ENCODE data around the gene GIMAP8.

Gene GIMAP8

DNA sequence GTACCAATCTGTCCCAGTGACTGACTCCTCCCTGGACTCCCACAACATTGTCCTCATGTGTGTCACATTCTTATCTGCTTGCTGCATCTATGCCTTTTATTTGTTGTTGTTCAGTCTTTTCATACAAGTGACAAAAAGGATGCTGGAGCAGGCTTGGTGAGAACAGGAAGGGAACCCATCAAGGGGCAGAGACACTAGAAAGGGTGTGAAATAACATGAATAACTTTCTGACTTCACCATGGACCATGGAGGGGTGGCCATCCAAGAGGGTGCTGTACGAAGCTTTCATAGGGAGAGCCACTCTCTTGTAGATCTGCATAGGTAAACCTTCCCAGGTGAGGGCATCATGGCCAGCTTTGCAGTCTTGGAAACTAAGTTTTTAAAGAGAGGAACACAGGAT lies 14.5 kb downstream of the GIMAP8 start:
- Histone ChIP-seq H3K4me3 (ENCODE audit: control insufficient read depth in 1 of 7, extremely low read depth in 1 of 7, insufficient read depth in 4 of 7, low read depth in 2 of 7, low read length in 6 of 7) (no peak overlapping the region), H3K4me1 (ENCODE audit: control extremely low read depth in 1 of 4, control insufficient read depth in 4 of 4, insufficient read depth in 4 of 4, low read length in 3 of 4) (no peaks in the 10 kb centered on the region), H3K27me3 (replicated peaks in 2 of 5; ENCODE audit: control insufficient read depth in 4 of 5, insufficient read depth in 5 of 5, low read length in 4 of 5) (no peaks in the 10 kb centered on the region), H3K27ac (ENCODE audit: insufficient read depth in 1 of 2, low read depth in 1 of 2, low read length in 2 of 2, poor library complexity in 1 of 2, severe bottlenecking in 2 of 2) (no peak overlapping the region), H3K9me3 (ENCODE audit: control extremely low read depth in 1 of 5, control insufficient read depth in 4 of 5, insufficient read depth in 2 of 5, low read depth in 1 of 5, low read length in 4 of 5) (peaks cover 0 to 44% (median 15%) of the 10 kb centered on the region in 5 experiments), H3K36me3 (ENCODE audit: control insufficient read depth in 4 of 4, insufficient read depth in 4 of 4, low read length in 3 of 4) (peaks cover 0 to 38% (median 5%) of the 10 kb centered on the region in 4 experiments)
- ChIA-PET POLR2A (no interaction called here), CTCF (interaction anchor here (1.0 to 2.2 kb wide), 4 partner anchors 9 to 235 kb away, joined by 3 to 6 read pairs (median 4); no protein-coding TSS in a partner anchor)
- DNase-seq = no peak
- WGBS (ENCODE audit: insufficient coverage) = 100% methylated on average over 1 of the region's 1 CpG

DNA sequence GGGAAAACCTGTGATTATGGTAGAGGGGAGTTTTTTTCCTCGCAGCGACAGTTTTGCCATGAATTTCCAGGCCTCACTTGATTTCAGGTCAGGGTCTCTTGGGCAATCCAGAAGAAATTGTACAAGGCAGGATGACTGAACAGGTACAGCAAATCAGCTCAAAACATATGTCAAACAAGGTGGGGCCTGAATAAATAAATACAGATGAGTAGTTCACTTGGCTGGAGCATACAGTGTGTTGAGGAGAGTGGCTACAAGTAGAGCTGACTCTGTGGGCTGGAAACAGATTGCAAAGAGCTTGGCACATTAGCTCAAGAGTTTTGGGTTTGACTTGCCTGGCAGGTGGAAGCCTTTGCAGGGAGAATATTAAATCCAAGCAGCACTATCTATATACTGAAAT lies 15.0 kb downstream of the GIMAP8 start:
- no peak overlapping the region for H3K4me3 ChIP-seq (ENCODE audit: control insufficient read depth in 1 of 7, extremely low read depth in 1 of 7, insufficient read depth in 4 of 7, low read depth in 2 of 7, low read length in 6 of 7)
- DNase-seq = no peak
- CTCF ChIA-PET = interaction anchor here (1.0 to 2.2 kb wide), 4 partner anchors 9 to 235 kb away, joined by 3 to 6 read pairs (median 4); no protein-coding TSS in a partner anchor
- no peaks in the 10 kb centered on the region for H3K4me1 ChIP-seq (ENCODE audit: control extremely low read depth in 1 of 4, control insufficient read depth in 4 of 4, insufficient read depth in 4 of 4, low read length in 3 of 4)
- peaks cover 0 to 39% (median 12%) of the 10 kb centered on the region in 5 experiments for H3K9me3 ChIP-seq (ENCODE audit: control extremely low read depth in 1 of 5, control insufficient read depth in 4 of 5, insufficient read depth in 2 of 5, low read depth in 1 of 5, low read length in 4 of 5)
- no peak overlapping the region for H3K27ac ChIP-seq (ENCODE audit: insufficient read depth in 1 of 2, low read depth in 1 of 2, low read length in 2 of 2, poor library complexity in 1 of 2, severe bottlenecking in 2 of 2)
- POLR2A ChIA-PET = no interaction called here
- peaks cover 0 to 36% (median 5%) of the 10 kb centered on the region in 4 experiments for H3K36me3 ChIP-seq (ENCODE audit: control insufficient read depth in 4 of 4, insufficient read depth in 4 of 4, low read length in 3 of 4)
- 100% methylated on average over 2 of the region's 2 CpGs for WGBS (ENCODE audit: insufficient coverage)
- no peaks in the 10 kb centered on the region for H3K27me3 ChIP-seq (replicated peaks in 2 of 5; ENCODE audit: control insufficient read depth in 4 of 5, insufficient read depth in 5 of 5, low read length in 4 of 5)

DNA sequence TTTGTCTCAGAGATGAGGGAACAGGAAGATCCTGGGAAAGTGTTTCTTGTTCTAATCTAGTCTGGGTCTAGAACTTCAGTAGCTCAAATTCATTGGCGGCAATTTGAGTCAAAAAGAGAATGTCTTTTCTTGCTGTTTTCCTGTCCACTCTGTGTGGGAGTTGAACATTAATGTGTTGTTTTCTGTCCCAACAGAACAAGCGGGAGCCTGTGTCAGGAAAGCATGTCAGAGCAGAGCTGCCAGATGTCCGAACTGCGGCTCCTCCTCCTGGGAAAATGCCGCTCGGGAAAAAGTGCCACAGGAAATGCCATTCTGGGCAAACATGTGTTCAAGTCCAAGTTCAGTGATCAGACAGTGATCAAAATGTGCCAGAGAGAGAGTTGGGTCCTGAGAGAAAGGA lies 16.0 kb downstream of the GIMAP8 start:
- Histone ChIP-seq H3K27me3 (replicated peaks in 2 of 5; ENCODE audit: control insufficient read depth in 4 of 5, insufficient read depth in 5 of 5, low read length in 4 of 5) (no peaks in the 10 kb centered on the region), H3K27ac (ENCODE audit: insufficient read depth in 1 of 2, low read depth in 1 of 2, low read length in 2 of 2, poor library complexity in 1 of 2, severe bottlenecking in 2 of 2) (no peak overlapping the region), H3K9me3 (ENCODE audit: control extremely low read depth in 1 of 5, control insufficient read depth in 4 of 5, insufficient read depth in 2 of 5, low read depth in 1 of 5, low read length in 4 of 5) (peaks cover 0 to 28% (median 9%) of the 10 kb centered on the region in 5 experiments), H3K4me1 (ENCODE audit: control extremely low read depth in 1 of 4, control insufficient read depth in 4 of 4, insufficient read depth in 4 of 4, low read length in 3 of 4) (no peaks in the 10 kb centered on the region), H3K4me3 (ENCODE audit: control insufficient read depth in 1 of 7, extremely low read depth in 1 of 7, insufficient read depth in 4 of 7, low read depth in 2 of 7, low read length in 6 of 7) (no peak overlapping the region), H3K36me3 (ENCODE audit: control insufficient read depth in 4 of 4, insufficient read depth in 4 of 4, low read length in 3 of 4) (peaks cover 0 to 34% (median 7%) of the 10 kb centered on the region in 4 experiments)
- POLR2A ChIA-PET = interaction anchor here (0.7 kb wide), 1 partner anchor 37 kb away, joined by 4 read pairs; no protein-coding TSS in a partner anchor
- CTCF ChIA-PET = interaction anchor here (0.7 to 2.2 kb wide), 3 partner anchors 9 to 676 kb away, joined by 3 to 6 read pairs (median 4); no protein-coding TSS in a partner anchor
- 96% methylated on average over 6 of the region's 6 CpGs for WGBS (ENCODE audit: insufficient coverage)
- DNase-seq = no peak

DNA sequence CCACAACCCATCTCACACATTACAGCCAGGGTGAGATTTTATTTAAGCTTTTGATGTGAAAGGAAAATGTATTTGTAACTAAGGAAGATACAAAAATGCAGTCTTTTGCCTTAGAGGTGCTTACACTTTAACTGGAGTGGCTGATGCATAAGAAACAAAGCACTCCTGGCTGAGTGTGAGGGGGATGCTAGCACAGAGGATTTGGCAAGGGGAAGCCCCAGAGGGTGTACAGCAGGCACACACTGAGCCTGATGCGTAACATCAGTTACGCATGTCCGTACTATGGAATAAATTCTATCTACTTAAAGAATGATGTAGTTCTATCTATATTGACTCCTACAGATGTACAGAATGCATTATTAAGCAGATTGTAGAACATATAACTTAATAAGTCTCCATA lies 17.8 kb downstream of the GIMAP8 start:
- Histone ChIP-seq H3K36me3 (ENCODE audit: control insufficient read depth in 4 of 4, insufficient read depth in 4 of 4, low read length in 3 of 4) (peaks cover 4 to 45% (median 9%) of the 10 kb centered on the region in 4 experiments), H3K4me1 (ENCODE audit: control extremely low read depth in 1 of 4, control insufficient read depth in 4 of 4, insufficient read depth in 4 of 4, low read length in 3 of 4) (no peaks in the 10 kb centered on the region), H3K4me3 (ENCODE audit: control insufficient read depth in 1 of 7, extremely low read depth in 1 of 7, insufficient read depth in 4 of 7, low read depth in 2 of 7, low read length in 6 of 7) (no peak overlapping the region), H3K27ac (ENCODE audit: insufficient read depth in 1 of 2, low read depth in 1 of 2, low read length in 2 of 2, poor library complexity in 1 of 2, severe bottlenecking in 2 of 2) (no peak overlapping the region), H3K27me3 (replicated peaks in 2 of 5; ENCODE audit: control insufficient read depth in 4 of 5, insufficient read depth in 5 of 5, low read length in 4 of 5) (no peaks in the 10 kb centered on the region), H3K9me3 (ENCODE audit: control extremely low read depth in 1 of 5, control insufficient read depth in 4 of 5, insufficient read depth in 2 of 5, low read depth in 1 of 5, low read length in 4 of 5) (peaks cover 0 to 12% (median 8%) of the 10 kb centered on the region in 5 experiments)
- CTCF ChIA-PET = no interaction called here
- POLR2A ChIA-PET = no interaction called here
- no CpG with 5 or more reads among the region's 3 CpGs for WGBS (ENCODE audit: insufficient coverage)
- no peak for DNase-seq

DNA sequence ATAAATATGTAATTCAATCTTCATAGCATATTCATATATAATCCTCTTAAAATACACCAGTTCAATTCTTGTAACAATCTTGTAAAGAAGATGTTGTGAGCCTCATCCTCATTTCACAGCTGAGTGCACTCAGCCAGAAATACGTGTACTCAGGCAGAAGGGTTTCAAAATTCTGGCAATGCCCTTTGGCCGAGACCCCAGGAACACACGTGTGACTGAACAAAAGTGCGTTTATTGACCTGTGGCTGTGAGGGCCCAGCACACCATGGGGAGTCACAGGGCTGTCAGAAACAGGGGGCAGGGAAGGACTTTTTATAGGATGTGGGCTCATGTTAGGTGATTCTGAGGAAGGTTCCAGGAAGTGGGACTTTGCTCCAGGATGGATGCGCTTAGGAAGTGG lies 21.5 kb downstream of the GIMAP8 start:
- Histone ChIP-seq H3K27me3 (replicated peaks in 2 of 5; ENCODE audit: control insufficient read depth in 4 of 5, insufficient read depth in 5 of 5, low read length in 4 of 5) (no peaks in the 10 kb centered on the region), H3K27ac (ENCODE audit: insufficient read depth in 1 of 2, low read depth in 1 of 2, low read length in 2 of 2, poor library complexity in 1 of 2, severe bottlenecking in 2 of 2) (no peak overlapping the region), H3K36me3 (ENCODE audit: control insufficient read depth in 4 of 4, insufficient read depth in 4 of 4, low read length in 3 of 4) (peaks cover 4 to 39% (median 9%) of the 10 kb centered on the region in 4 experiments), H3K4me3 (ENCODE audit: control insufficient read depth in 1 of 7, extremely low read depth in 1 of 7, insufficient read depth in 4 of 7, low read depth in 2 of 7, low read length in 6 of 7) (no peak overlapping the region), H3K9me3 (ENCODE audit: control extremely low read depth in 1 of 5, control insufficient read depth in 4 of 5, insufficient read depth in 2 of 5, low read depth in 1 of 5, low read length in 4 of 5) (no peaks in the 10 kb centered on the region), H3K4me1 (ENCODE audit: control extremely low read depth in 1 of 4, control insufficient read depth in 4 of 4, insufficient read depth in 4 of 4, low read length in 3 of 4) (no peaks in the 10 kb centered on the region)
- WGBS (ENCODE audit: insufficient coverage) = 100% methylated on average over 5 of the region's 5 CpGs
- no peak for DNase-seq
- ChIA-PET CTCF (interaction anchor here (0.8 kb wide), 1 partner anchor 9 kb away, joined by 3 read pairs; no protein-coding TSS in a partner anchor), POLR2A (interaction anchor here (0.7 kb wide), 1 partner anchor 251 kb away, joined by 4 read pairs; no protein-coding TSS in a partner anchor)

DNA sequence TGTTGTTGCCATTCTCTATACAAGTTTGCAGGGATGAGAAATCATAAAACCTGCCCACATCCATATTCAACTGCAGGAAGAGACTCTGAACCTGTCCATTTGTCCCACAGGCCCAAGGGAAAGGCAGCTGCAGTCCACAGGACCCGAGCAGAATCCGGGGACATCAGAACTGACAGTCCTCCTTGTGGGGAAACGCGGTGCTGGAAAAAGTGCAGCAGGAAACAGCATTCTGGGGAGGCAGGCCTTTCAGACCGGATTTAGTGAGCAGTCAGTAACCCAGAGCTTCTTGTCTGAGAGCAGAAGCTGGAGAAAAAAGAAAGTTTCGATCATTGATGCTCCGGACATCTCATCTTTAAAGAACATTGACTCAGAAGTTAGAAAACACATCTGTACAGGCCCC lies 23.5 kb downstream of the GIMAP8 start:
- Histone ChIP-seq H3K9me3 (ENCODE audit: control extremely low read depth in 1 of 5, control insufficient read depth in 4 of 5, insufficient read depth in 2 of 5, low read depth in 1 of 5, low read length in 4 of 5) (no peaks in the 10 kb centered on the region), H3K27ac (ENCODE audit: insufficient read depth in 1 of 2, low read depth in 1 of 2, low read length in 2 of 2, poor library complexity in 1 of 2, severe bottlenecking in 2 of 2) (no peak overlapping the region), H3K27me3 (replicated peaks in 2 of 5; ENCODE audit: control insufficient read depth in 4 of 5, insufficient read depth in 5 of 5, low read length in 4 of 5) (no peaks in the 10 kb centered on the region), H3K36me3 (ENCODE audit: control insufficient read depth in 4 of 4, insufficient read depth in 4 of 4, low read length in 3 of 4) (peaks cover 4 to 34% (median 9%) of the 10 kb centered on the region in 4 experiments), H3K4me1 (ENCODE audit: control extremely low read depth in 1 of 4, control insufficient read depth in 4 of 4, insufficient read depth in 4 of 4, low read length in 3 of 4) (no peaks in the 10 kb centered on the region), H3K4me3 (ENCODE audit: control insufficient read depth in 1 of 7, extremely low read depth in 1 of 7, insufficient read depth in 4 of 7, low read depth in 2 of 7, low read length in 6 of 7) (no peak overlapping the region)
- ChIA-PET CTCF (interaction anchor here (1.1 kb wide), 1 partner anchor 9 kb away, joined by 3 read pairs; no protein-coding TSS in a partner anchor), POLR2A (no interaction called here)
- DNase-seq = no peak
- WGBS (ENCODE audit: insufficient coverage) = 95% methylated on average over 6 of the region's 7 CpGs

DNA sequence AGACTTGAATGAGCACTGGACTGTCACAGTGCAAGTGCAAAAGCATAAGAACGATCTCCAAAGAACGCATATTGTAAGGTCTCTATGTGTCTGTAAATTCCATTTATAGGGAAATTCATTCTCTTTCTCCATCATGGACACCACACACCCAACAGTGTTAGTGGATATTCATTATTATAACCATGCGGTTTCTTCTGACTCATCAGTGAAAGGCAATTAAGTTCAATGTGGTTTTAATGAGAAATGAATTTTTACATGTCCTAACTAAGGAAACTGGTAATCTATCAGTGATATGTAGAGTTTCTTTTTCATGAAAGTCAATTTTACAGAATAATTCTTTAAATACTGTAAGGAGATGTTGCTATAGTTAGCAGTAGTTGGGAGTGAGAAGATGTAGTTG lies 25.9 kb downstream of the GIMAP8 start:
- Histone ChIP-seq H3K9me3 (ENCODE audit: control extremely low read depth in 1 of 5, control insufficient read depth in 4 of 5, insufficient read depth in 2 of 5, low read depth in 1 of 5, low read length in 4 of 5) (no peaks in the 10 kb centered on the region), H3K36me3 (ENCODE audit: control insufficient read depth in 4 of 4, insufficient read depth in 4 of 4, low read length in 3 of 4) (peaks cover 3 to 29% (median 7%) of the 10 kb centered on the region in 4 experiments), H3K4me3 (ENCODE audit: control insufficient read depth in 1 of 7, extremely low read depth in 1 of 7, insufficient read depth in 4 of 7, low read depth in 2 of 7, low read length in 6 of 7) (no peak overlapping the region), H3K4me1 (ENCODE audit: control extremely low read depth in 1 of 4, control insufficient read depth in 4 of 4, insufficient read depth in 4 of 4, low read length in 3 of 4) (peaks cover 6 to 16% (median 7%) of the 10 kb centered on the region in 4 experiments), H3K27me3 (replicated peaks in 2 of 5; ENCODE audit: control insufficient read depth in 4 of 5, insufficient read depth in 5 of 5, low read length in 4 of 5) (no peaks in the 10 kb centered on the region), H3K27ac (ENCODE audit: insufficient read depth in 1 of 2, low read depth in 1 of 2, low read length in 2 of 2, poor library complexity in 1 of 2, severe bottlenecking in 2 of 2) (no peak overlapping the region)
- DNase-seq = no peak
- WGBS (ENCODE audit: insufficient coverage) = no CpG with 5 or more reads among the region's 3 CpGs
- ChIA-PET POLR2A (no interaction called here), CTCF (interaction anchor here (1.6 to 1.8 kb wide), 2 partner anchors 11 to 21 kb away, joined by 3 to 6 read pairs; no protein-coding TSS in a partner anchor)

All from common myeloid progenitor, CD34-positive (primary cell).